Effector memory CD4-positive, alpha-beta T cell (primary cell): ENCODE data around the gene TMC2.
"Not testable (repeated sequence)": the region's sequence is repeated elsewhere in the genome, so short reads cannot be mapped to it uniquely, and the experiment has no call there.

Experiments used
- DNase-seq, 3 donors: peaks; one replicate each; pipeline ENCODE4 v3.0.0-alpha.2; 2020
- H3K27ac ChIP-seq: 2 replicates; pipeline ENCODE4 v1.7.0; 2013; ENCODE audit warnings: mild to moderate bottlenecking, low read length, moderate library complexity; ENCODE audit not compliant: insufficient read depth, poor library complexity, severe bottlenecking
- H3K27me3 ChIP-seq: replicated peaks from 2 replicates; pipeline ENCODE4 v1.7.0; 2013; ENCODE audit warnings: mild to moderate bottlenecking, low read length; ENCODE audit not compliant: insufficient read depth, control insufficient read depth, poor library complexity, severe bottlenecking
- H3K36me3 ChIP-seq: 2 replicates; pipeline ENCODE4 v1.7.0; 2013; ENCODE audit warnings: mild to moderate bottlenecking, low read length, moderate library complexity; ENCODE audit not compliant: control insufficient read depth, insufficient read depth
- H3K4me1 ChIP-seq: 2 replicates; pipeline ENCODE4 v1.7.0; 2013; ENCODE audit warnings: low read length, mild to moderate bottlenecking; ENCODE audit not compliant: control insufficient read depth, insufficient read depth, poor library complexity, severe bottlenecking
- H3K4me3 ChIP-seq: 2 replicates; pipeline ENCODE4 v1.7.0; 2013; ENCODE audit warnings: low read length, low read depth, mild to moderate bottlenecking; ENCODE audit not compliant: insufficient read depth, poor library complexity, severe bottlenecking
- H3K9me3 ChIP-seq: 2 replicates; pipeline ENCODE4 v1.7.0; 2013; ENCODE audit warnings: mild to moderate bottlenecking, low read length, moderate library complexity; ENCODE audit not compliant: control insufficient read depth

The TMC2 gene

DNA sequence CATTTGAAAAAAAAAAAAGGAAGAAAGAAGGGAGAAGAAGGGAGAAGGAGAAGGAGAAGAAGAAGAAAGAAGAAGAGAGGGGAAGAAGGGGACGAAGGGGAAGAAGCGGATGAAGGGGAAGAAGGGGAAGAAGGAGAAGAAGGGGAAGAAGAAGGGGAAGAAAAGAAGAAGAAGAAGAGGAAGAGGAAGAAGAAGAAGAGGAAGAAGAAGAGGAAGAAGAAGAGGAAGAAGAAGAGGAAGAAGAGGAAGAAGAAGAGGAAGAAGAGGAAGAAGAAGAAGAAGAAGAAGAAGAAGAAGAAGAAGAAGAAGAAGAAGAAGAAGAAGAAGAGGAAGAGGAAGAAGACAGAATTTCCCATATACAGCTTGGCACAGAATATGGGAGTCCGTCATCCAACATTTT is 145.7 kb downstream of the TMC2 start:
- not testable (repeated sequence) for H3K4me3 ChIP-seq, DNase-seq, H3K9me3 ChIP-seq, H3K4me1 ChIP-seq, H3K27ac ChIP-seq, H3K27me3 ChIP-seq, H3K36me3 ChIP-seq

DNA sequence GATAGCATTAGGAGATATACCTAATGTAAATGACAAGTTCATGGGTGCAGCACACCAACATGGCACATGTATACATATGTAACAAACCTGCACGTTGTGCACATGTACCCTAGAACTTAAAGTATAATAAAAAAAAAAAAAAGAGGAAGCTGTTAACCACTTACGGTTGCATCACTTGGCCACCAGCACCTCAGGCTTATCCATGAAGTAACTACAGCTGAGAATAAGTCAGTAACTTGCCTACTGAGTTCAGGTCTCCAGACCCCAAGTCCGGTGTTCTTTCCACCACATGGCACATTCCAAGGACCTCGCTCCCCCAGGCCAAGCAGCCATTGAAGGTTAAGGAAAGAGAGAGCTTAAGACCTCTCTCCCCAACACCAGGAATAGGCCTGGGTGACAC is 148.4 kb downstream of the TMC2 start:
- not testable (repeated sequence) for H3K4me1 ChIP-seq, H3K27me3 ChIP-seq, DNase-seq, H3K9me3 ChIP-seq, H3K4me3 ChIP-seq, H3K36me3 ChIP-seq, H3K27ac ChIP-seq

DNA sequence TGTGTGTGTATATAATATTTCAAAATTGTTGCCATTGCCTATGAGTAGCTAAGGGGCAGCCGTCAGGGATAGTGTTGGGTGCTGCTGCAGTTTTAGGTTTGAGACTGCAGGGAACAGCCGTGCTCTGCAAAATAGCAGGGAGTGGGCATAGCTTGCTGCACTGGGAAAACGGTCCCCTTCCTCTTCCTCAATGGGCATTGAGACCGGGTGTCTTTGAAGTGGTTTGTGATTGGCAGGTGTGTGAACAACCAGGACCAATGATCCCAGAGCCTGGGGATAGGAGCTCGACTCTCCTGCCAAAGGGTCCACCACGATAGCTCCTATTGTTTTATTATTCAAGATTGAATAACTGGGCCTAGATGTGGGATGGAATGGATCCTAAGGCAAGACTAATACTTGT is 151.1 kb downstream of the TMC2 start:
- Histone ChIP-seq H3K27me3 (no peaks in the 10 kb centered on the region), H3K9me3 (no peaks in the 10 kb centered on the region), H3K27ac (no peak overlapping the region), H3K4me1 (peaks cover 4% of the 10 kb centered on the region), H3K36me3 (no peaks in the 10 kb centered on the region), H3K4me3 (no peak overlapping the region)
- no peak for DNase-seq

DNA sequence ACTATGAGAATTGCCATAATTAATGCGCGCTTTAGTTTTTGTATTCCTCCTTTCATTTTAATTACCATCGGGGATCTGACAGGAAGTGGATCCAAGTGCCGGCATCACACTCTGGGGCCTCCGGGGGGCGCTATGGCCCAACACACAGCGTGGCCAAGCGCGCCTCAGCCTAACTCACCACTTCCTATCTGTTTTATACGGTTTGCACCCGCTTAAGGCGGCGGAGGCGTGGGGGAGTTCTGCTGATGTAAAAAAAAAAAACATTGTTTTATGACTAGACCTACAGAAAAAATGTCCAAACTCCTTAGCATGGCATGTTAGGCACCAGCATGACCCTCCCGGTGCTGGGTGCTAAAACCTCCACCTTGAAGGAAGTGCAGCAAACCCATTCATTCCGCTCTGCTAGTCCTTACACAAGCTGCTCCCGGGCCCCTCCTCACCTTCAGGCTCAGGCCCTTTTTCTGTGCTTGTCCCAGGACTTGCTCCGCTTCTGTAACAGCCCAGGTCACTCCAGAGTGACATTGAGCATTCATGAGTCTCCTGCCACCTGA is 151.7 kb downstream of the TMC2 start:
- peak; percentile 54 to 58 (median 56) for DNase-seq
- H3K27ac ChIP-seq = no peak overlapping the region
- peaks cover 4% of the 10 kb centered on the region for H3K4me1 ChIP-seq
- no peaks in the 10 kb centered on the region for H3K36me3 ChIP-seq
- H3K27me3 ChIP-seq = no peaks in the 10 kb centered on the region
- H3K4me3 ChIP-seq = no peak overlapping the region
- no peaks in the 10 kb centered on the region for H3K9me3 ChIP-seq

DNA sequence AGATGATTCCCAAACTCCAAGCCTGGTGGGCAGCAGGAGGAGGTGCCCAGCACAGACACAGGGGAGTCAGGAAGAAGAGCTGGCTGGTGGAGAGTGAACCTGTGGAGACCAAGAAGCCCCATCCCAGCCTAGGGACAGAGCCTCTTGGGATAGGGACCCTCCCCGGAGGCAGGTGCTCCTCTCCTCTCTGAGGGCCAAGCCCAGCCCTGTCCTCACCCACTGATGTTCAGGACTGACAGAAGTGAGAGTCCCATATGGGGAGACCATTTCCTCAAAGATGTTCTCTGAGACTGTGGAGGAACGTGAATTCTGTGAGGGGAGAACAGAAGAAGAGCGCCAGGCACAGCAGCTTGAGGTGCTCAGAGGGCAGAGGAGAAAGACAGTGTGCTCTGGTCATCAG is 153.8 kb downstream of the TMC2 start:
- no peaks in the 10 kb centered on the region for H3K36me3 ChIP-seq
- H3K27me3 ChIP-seq = peaks cover 7% of the 10 kb centered on the region
- no peak for DNase-seq
- H3K27ac ChIP-seq = no peak overlapping the region
- peaks cover 11% of the 10 kb centered on the region for H3K4me1 ChIP-seq
- no peak overlapping the region for H3K4me3 ChIP-seq
- no peaks in the 10 kb centered on the region for H3K9me3 ChIP-seq

DNA sequence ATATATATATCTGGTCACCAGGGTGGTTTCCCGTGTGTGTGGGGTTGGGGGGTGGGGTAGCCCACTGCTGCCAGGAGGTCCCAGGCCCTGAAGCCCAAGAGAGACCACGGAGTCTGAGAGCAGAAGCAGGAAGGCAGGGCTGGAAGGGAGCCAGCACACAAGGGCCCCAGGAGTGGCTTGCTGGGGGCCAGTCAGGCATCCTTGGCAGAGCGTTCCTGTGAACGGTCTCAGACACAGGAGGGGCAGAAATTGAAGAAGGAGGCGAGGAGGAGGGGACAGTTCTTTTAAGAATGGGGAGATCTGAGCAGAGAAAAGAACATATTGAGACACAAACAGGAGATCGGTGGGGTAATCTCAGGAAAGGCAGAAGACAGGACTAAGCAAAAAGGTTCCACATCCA is 154.3 kb downstream of the TMC2 start:
- H3K27me3 ChIP-seq = peaks cover 10% of the 10 kb centered on the region
- no peak overlapping the region for H3K27ac ChIP-seq
- no peaks in the 10 kb centered on the region for H3K36me3 ChIP-seq
- no peak for DNase-seq
- H3K9me3 ChIP-seq = no peaks in the 10 kb centered on the region
- H3K4me3 ChIP-seq = no peak overlapping the region
- peaks cover 11% of the 10 kb centered on the region for H3K4me1 ChIP-seq

DNA sequence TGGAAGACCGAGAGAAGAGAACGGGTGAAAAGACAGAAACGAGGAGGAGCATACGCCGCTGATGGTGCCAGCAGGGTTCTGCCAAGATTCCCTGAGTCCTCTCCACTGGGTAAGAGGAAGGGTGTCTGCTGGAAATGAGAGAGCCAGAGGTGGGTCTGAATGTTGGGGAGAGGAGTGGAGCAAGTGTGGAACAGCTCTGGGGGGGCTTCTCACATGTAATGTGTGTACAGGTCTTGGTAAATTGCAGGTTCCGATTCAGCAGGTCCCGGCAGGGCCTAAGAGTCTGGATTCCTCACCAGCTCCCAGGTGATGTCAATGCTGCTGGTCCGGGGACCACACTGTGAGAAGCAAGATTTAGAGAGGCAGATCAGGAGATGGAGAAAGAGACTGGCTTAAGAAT is 154.8 kb downstream of the TMC2 start:
- H3K4me3 ChIP-seq = no peak overlapping the region
- H3K4me1 ChIP-seq = peaks cover 11% of the 10 kb centered on the region
- no peak overlapping the region for H3K27ac ChIP-seq
- no peak for DNase-seq
- peaks cover 14% of the 10 kb centered on the region for H3K27me3 ChIP-seq
- H3K9me3 ChIP-seq = no peaks in the 10 kb centered on the region
- no peaks in the 10 kb centered on the region for H3K36me3 ChIP-seq
